HepG2 (cell line): ENCODE data around the gene TCERG1L. TPM values are rescaled to one million over a fixed set of nuclear protein-coding genes. Genes with fewer than 3 reads are reported as not detected.

Source experiments
- ATAC-seq: fragments of 200-7000 bp; cut with Tn5 transposase; 3 replicates; pipeline ENCODE4 v1.9.1; 2020; ENCODE audit warnings: mild to moderate bottlenecking, moderate library complexity
- BruUV-seq: library from RNA; stranded (reverse); fragments of 400-500 nt; replicated peaks from 2 replicates; lab custom pipeline; 2021; lab: Mats Ljungman, UMichigan
- CTCF ChIA-PET: fragments of 300-600 bp; formaldehyde crosslinking; extraction: SDS; loops from one replicate; lab custom pipeline; 2021; ENCODE audit warnings: low total read pairs, inconsistent platforms, low intra/inter-chr PET ratio; lab: Yijun Ruan, JAX
- POLR2A ChIA-PET: fragments of 350-600 bp; sonication (Branson Sonifier 250); formaldehyde crosslinking; loops from one replicate; lab custom pipeline; 2020; ENCODE audit warnings: antibody characterized with exemption, inconsistent platforms; lab: Yijun Ruan, JAX
- DNase-seq: peaks from one replicate; pipeline ENCODE4 v3.0.0-alpha.2; 2015; ENCODE audit warnings: low spot score
- FAIRE-seq: peaks from 3 replicates; lab custom pipeline; 2011; peaks lifted over from hg19 to GRCh38; lab: Jason Lieb, UNC
- H2AFZ ChIP-seq: one replicate; pipeline ENCODE4 v1.6.1; 2011; ENCODE audit warnings: low read length, inconsistent platforms
- H3K27ac ChIP-seq: fragments of 300-600 bp; 3 replicates; pipeline ENCODE4 v1.8.0; 2011; ENCODE audit warnings: mixed run types, mild to moderate bottlenecking, mixed read lengths, low read length, inconsistent platforms; ENCODE audit not compliant: insufficient read depth; ENCODE audit errors: extremely low read length
- H3K27me3 ChIP-seq, 2 experiments: fragments of 200-600 bp in 1 of 2; 2 replicates in 1 of 2; 3 replicates in 1 of 2; pipeline versions ENCODE4 v1.6.0 to v1.8.0; 2011; ENCODE audit warnings: low read length in 2 of 2, mild to moderate bottlenecking in 2 of 2, moderate library complexity in 2 of 2, inconsistent platforms in 1 of 2; ENCODE audit not compliant: insufficient read depth in 2 of 2, control insufficient read depth in 1 of 2
- H3K36me3 ChIP-seq, 2 experiments: fragments of 200-600 bp in 1 of 2; replicated peaks in 1 of 2; 2 replicates in 1 of 2; 3 replicates in 1 of 2; pipeline versions ENCODE4 v1.5.1 to v1.8.0; 2011; ENCODE audit warnings: low read length in 2 of 2, inconsistent platforms in 1 of 2; ENCODE audit not compliant: insufficient read depth in 2 of 2, control insufficient read depth in 1 of 2
- H3K4me1 ChIP-seq: 2 replicates; pipeline ENCODE4 v1.5.1; 2012; ENCODE audit warnings: low read length, inconsistent platforms; ENCODE audit not compliant: insufficient read depth
- H3K4me2 ChIP-seq: 2 replicates; pipeline ENCODE4 v1.6.0; 2011; ENCODE audit warnings: low read depth, low read length, inconsistent platforms
- H3K4me3 ChIP-seq, 3 experiments: fragments of 200-600 bp in 1 of 3; sonication (generic), shearing (Covaris generic) in 1 of 3; replicated peaks in 1 of 3; 2 replicates each; pipeline ENCODE4 v1.5.1; 2011 to 2016; ENCODE audit warnings: low read length in 3 of 3, inconsistent platforms in 2 of 3, low read depth in 2 of 3, mild to moderate bottlenecking in 2 of 3, control low read depth in 1 of 3, mixed read lengths in 1 of 3; ENCODE audit not compliant: insufficient read depth in 1 of 3
- H3K79me2 ChIP-seq: one replicate; pipeline ENCODE4 v1.6.1; 2011; ENCODE audit warnings: low read length, inconsistent platforms; ENCODE audit not compliant: insufficient read depth
- H3K9ac ChIP-seq: 2 replicates; pipeline ENCODE4 v1.6.0; 2011; ENCODE audit warnings: mild to moderate bottlenecking, low read depth, low read length, inconsistent platforms; ENCODE audit not compliant: insufficient read depth
- H3K9me3 ChIP-seq: 2 replicates; pipeline ENCODE4 v1.5.1; 2012; ENCODE audit warnings: mild to moderate bottlenecking, low read length
- H4K20me1 ChIP-seq: 2 replicates; pipeline ENCODE4 v1.6.0; 2011; ENCODE audit warnings: inconsistent platforms, mild to moderate bottlenecking, low read length, moderate library complexity; ENCODE audit not compliant: insufficient read depth
- FOXK2 ChIP-seq: fragments of 450-650 bp; IDR thresholded peaks from 2 replicates; pipeline ENCODE4 v1.6.1; 2016
- HES4 ChIP-seq: sonication (generic); formaldehyde crosslinking; IDR thresholded peaks from 2 replicates; pipeline ENCODE4 v1.9.0; 2021; ENCODE audit warnings: mild to moderate bottlenecking, missing genetic modification reagents, borderline replicate concordance
- KDM5A ChIP-seq: fragments of 200-600 bp; sonication (generic); IDR thresholded peaks from 2 replicates; pipeline ENCODE4 v1.7.0; 2018; ENCODE audit warnings: antibody characterized with exemption, mild to moderate bottlenecking, low read length, borderline replicate concordance
- MLX ChIP-seq: IDR thresholded peaks from 2 replicates; pipeline ENCODE4 v1.6.1; 2016
- RXRA ChIP-seq: sonication (generic); formaldehyde crosslinking; IDR thresholded peaks from 2 replicates; pipeline ENCODE4 v1.5.1; 2020; ENCODE audit warnings: missing genetic modification reagents
- SMAD9 ChIP-seq: sonication (generic); formaldehyde crosslinking; IDR thresholded peaks from 2 replicates; pipeline ENCODE4 v1.5.1; 2020; ENCODE audit warnings: mild to moderate bottlenecking, missing genetic modification reagents
- TRIM24 ChIP-seq: sonication (generic); formaldehyde crosslinking; IDR thresholded peaks from 2 replicates; pipeline ENCODE4 v1.8.0; 2022; ENCODE audit warnings: mild to moderate bottlenecking, missing genetic modification reagents
- ZC3H13 ChIP-seq: sonication (generic); formaldehyde crosslinking; IDR thresholded peaks from 2 replicates; pipeline ENCODE4 v1.8.1; 2023; ENCODE audit warnings: mild to moderate bottlenecking, missing genetic modification reagents, moderate library complexity
- ZMYM3 ChIP-seq: sonication (generic); formaldehyde crosslinking; IDR thresholded peaks from 2 replicates; pipeline ENCODE4 v1.5.1; 2020; ENCODE audit warnings: mild to moderate bottlenecking, missing genetic modification reagents
- ZNF562 ChIP-seq: sonication (generic); formaldehyde crosslinking; IDR thresholded peaks from 2 replicates; pipeline ENCODE4 v1.8.0; 2022; ENCODE audit warnings: missing genetic modification reagents, borderline replicate concordance
- ZNF772 ChIP-seq: sonication (generic); formaldehyde crosslinking; IDR thresholded peaks from 2 replicates; pipeline ENCODE4 v1.5.0; 2020; ENCODE audit warnings: mild to moderate bottlenecking, missing genetic modification reagents
- ZNF777 ChIP-seq: sonication (generic); formaldehyde crosslinking; IDR thresholded peaks from 2 replicates; pipeline ENCODE4 v1.4.0; 2020; ENCODE audit warnings: missing genetic modification reagents
- WGBS: methylation state at CpG from one replicate; pipeline ENCODE4 v1.1.6; 2017; ENCODE audit warnings: low lambda C conversion rate; 5-methylcytosine and 5-hydroxymethylcytosine counted together
- in situ Hi-C: cut with HindIII; loops from 2 replicates; pipeline ENCODE4 v1.10.0; 2017; ENCODE audit warnings: low pct_unique_long_range_greater_than_20kb; ENCODE audit not compliant: extremely low pct_ligation_motif_present
- intact Hi-C: fragments of 100-400 bp; cut with micrococcal nuclease; formaldehyde crosslinking; loops from one replicate; pipeline ENCODE4 v1.10.0; 2022; ENCODE audit not compliant: unreplicated experiment
- polyA plus RNA-seq, 8 experiments: library from polyadenylated mRNA; depleted of rRNA in 3 of 8; stranded (reverse) in 7 of 8; unstranded in 1 of 8; fragments of >200 nt; fragmentation: Illumina TruSeq in 4 of 8; extraction: Trizol in 4 of 8; gene quantifications; 2 replicates each; pipeline versions ENCODE4 v1.2.1 to v1.2.3, GENCODE V29; 2011 to 2016; ENCODE audit warnings: low read depth in 4 of 8, missing spikeins in 1 of 8, mixed read lengths in 1 of 8; ENCODE audit not compliant: insufficient read depth in 1 of 8
- total RNA-seq, 5 experiments: library from RNA; depleted of rRNA; stranded (reverse); fragments of >200 nt; fragmentation: Illumina TruSeq; extraction: Trizol; gene quantifications; 2 replicates each; pipeline ENCODE4 v1.2.3, GENCODE V29; 2016; ENCODE audit warnings: low read depth in 1 of 5
- TF ChIP-seq, protein P1 (sequence below): sonication (generic); formaldehyde crosslinking; IDR thresholded peaks from 2 replicates; pipeline ENCODE4 v1.4.0; 2020; ENCODE audit warnings: missing genetic modification reagents

Gene TCERG1L
- total and polyA plus RNA-seq, 2 of the 13 experiments (the other 11 are each of a cell fraction or from before 2014, with no cell fraction given): not detected

GRCh38 chr10:131125511-131126225 is 185.9 kb downstream of the TCERG1L start:
- Histone ChIP-seq H3K36me3 (no peaks in the 10 kb centered on the region), H3K4me1 (no peaks in the 10 kb centered on the region), H3K27me3 (peaks cover 2 to 39% of the 10 kb centered on the region in 2 experiments; a peak in 4 of 5 replicates), H3K9ac (no peak overlapping the region), H3K79me2 (no peaks in the 10 kb centered on the region), H3K4me3 (no peak overlapping the region), H3K4me2 (no peak overlapping the region), H4K20me1 (no peaks in the 10 kb centered on the region), H3K27ac (no peak overlapping the region), H3K9me3 (no peaks in the 10 kb centered on the region), H2AFZ (no peak overlapping the region)
- ChIA-PET POLR2A (no interaction called here), CTCF (no interaction called here)
- TF ChIP-seq MLX (CRISPR knock-in tag): no peak
- no peak for TF ChIP-seq TRIM24
- TF ChIP-seq ZNF772 (CRISPR knock-in tag): no peak
- no peak for TF ChIP-seq KDM5A
- TF ChIP-seq, protein P1, sequence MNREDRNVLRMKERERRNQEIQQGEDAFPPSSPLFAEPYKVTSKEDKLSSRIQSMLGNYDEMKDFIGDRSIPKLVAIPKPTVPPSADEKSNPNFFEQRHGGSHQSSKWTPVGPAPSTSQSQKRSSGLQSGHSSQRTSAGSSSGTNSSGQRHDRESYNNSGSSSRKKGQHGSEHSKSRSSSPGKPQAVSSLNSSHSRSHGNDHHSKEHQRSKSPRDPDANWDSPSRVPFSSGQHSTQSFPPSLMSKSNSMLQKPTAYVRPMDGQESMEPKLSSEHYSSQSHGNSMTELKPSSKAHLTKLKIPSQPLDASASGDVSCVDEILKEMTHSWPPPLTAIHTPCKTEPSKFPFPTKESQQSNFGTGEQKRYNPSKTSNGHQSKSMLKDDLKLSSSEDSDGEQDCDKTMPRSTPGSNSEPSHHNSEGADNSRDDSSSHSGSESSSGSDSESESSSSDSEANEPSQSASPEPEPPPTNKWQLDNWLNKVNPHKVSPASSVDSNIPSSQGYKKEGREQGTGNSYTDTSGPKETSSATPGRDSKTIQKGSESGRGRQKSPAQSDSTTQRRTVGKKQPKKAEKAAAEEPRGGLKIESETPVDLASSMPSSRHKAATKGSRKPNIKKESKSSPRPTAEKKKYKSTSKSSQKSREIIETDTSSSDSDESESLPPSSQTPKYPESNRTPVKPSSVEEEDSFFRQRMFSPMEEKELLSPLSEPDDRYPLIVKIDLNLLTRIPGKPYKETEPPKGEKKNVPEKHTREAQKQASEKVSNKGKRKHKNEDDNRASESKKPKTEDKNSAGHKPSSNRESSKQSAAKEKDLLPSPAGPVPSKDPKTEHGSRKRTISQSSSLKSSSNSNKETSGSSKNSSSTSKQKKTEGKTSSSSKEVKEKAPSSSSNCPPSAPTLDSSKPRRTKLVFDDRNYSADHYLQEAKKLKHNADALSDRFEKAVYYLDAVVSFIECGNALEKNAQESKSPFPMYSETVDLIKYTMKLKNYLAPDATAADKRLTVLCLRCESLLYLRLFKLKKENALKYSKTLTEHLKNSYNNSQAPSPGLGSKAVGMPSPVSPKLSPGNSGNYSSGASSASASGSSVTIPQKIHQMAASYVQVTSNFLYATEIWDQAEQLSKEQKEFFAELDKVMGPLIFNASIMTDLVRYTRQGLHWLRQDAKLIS (CRISPR knock-in tag): no peak
- no peak for TF ChIP-seq RXRA (CRISPR knock-in tag)
- no peak for TF ChIP-seq HES4
- no peak for TF ChIP-seq ZC3H13 (CRISPR knock-in tag)
- TF ChIP-seq ZNF777 (CRISPR knock-in tag): no peak
- TF ChIP-seq ZNF562 (CRISPR knock-in tag): no peak
- no peak for TF ChIP-seq SMAD9 (CRISPR knock-in tag)
- no peak for TF ChIP-seq FOXK2
- TF ChIP-seq ZMYM3 (CRISPR knock-in tag): no peak
- 7% methylated on average over 4 of the region's 10 CpGs for WGBS
- intact Hi-C loops: no loop called here
- FAIRE-seq: no peak
- no peak for ATAC-seq
- in situ Hi-C loops: no loop called here
- BruUV-seq: no TSS peak
- DNase-seq: no peak
